ENCODE data around the gene ACOXL.

GRCh38 chr2:111046670-111047069, 314.3 kb downstream of the ACOXL start:
- TF ChIP-seq POLR2AphosphoS5 (IDR thresholded peaks at IDR 0.05; ENCODE audit: low read depth, low read length) (no peak), TAF1 (IDR thresholded peaks at IDR 0.05; ENCODE audit: borderline replicate concordance, low read depth, low read length) (no peak), POLR2A (IDR thresholded peaks at IDR 0.05; ENCODE audit: low read depth, low read length) (no peak)
